GM18499 (cell line): ENCODE data around the gene ALS2.

Experiments used
- ATAC-seq: cut with Tn5 transposase; IDR thresholded peaks from one replicate; pipeline ENCODE4 v1.9.1; 2021; ENCODE audit warnings: moderate number of reproducible peaks; ENCODE audit not compliant: insufficient read depth, unreplicated experiment

ALS2 gene

DNA sequence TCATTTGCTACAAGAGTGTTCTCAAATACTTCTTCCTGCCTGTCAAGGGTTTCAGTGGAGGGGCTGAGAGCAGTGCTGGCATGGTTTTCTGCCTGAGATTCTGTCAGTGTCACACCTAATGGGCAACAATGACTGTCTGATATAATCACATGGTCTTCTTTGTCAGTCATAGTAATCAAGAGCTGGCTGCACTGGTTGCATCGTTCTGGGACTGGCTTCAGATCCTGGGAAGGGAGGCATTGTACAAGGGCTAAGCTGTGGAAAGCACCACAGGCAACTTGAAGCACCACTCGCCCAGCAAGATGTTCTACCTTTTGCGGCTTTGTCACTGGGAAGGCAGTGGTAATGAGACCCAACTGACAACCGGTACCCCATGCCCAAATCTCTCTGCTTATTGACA, 19.6 kb downstream of the ALS2 start:
- no peak for ATAC-seq

DNA sequence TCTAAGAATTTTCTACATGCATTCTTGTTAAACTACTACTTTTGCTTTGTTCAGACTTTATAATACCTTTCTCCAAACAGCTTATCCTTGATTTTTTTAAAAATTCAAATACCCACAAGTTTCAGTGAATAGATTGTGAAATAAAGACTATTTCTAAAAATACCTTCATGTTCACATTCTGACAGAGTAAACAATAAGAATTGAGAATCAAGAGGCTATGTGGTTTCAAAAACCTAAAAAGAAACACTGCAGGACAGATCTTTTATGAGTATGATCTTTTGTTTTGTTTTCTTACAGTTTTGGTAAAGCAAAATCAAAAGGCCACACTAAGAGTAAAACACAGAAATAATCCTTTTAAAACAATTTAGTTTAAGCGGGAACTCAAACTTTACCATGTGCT, 21.2 kb downstream of the ALS2 start:
- ATAC-seq = no peak

DNA sequence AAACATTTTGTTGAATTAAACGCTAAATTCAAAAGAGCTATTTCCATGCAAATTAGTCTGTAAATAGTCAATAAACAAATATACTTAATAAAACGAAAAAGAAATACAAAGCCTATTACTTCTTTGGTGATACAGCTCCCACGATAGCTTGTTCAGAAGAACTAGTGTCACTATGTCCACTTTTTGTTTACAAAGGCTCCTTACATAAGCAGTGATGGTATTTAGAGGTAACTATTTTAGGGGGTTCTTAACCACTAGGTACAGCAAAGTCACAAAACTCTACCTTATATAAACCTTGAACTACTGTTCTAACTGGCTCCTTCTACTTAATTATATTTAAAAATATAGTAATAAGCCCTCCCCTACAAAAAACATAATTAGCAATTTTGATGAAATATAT, 21.9 kb downstream of the ALS2 start:
- ATAC-seq = no peak

DNA sequence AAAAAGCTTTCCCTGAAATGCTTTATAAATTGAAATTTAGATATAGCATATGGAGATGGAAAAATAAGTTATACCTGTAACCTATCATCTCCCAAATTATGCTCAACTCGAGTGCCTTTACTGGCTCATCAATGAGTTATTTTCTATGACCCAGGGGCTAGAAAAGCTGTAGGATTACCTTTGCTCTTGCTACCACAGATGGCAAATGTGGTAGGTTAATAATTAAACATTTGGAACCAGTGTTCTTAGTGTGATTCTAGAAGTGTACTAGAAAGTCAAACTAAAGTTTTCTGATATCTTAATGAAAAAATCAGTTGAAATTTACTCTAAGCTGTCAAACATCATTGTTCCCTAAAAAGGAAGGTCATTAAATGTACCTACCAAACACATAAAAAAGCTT, 22.5 kb downstream of the ALS2 start:
- no peak for ATAC-seq

DNA sequence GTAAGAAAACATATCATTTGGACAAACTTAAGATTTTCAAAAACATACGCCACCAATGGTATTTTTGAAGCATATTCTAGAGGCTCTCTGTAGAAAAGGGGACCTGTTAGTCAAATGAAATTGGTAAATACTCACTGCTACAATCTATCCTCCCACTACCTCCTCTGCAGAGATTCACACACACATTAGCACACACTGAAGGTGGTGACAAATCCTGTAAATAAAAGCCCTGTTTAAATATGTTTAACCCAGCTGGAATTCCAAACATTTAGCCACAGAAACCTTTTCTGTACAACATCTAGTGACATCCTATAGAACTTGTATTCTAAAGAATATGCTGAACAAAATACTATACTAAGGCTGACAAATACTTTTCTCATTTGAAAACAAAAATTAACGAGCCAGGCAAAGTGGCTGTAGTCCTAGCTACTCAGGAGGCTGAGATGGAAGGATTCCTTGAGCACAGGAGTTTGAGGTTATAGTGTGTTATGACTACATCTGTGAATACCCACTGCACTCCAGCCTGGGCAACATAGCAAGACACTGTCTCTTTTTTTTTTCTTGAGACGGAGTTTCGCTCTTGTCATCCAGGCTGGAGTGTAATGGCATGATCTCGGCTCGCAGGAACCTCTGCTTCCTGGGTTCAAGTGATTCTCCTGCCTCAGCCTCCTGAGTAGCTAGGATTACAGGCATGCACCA, 25.9 kb downstream of the ALS2 start:
- ATAC-seq = no peak

DNA sequence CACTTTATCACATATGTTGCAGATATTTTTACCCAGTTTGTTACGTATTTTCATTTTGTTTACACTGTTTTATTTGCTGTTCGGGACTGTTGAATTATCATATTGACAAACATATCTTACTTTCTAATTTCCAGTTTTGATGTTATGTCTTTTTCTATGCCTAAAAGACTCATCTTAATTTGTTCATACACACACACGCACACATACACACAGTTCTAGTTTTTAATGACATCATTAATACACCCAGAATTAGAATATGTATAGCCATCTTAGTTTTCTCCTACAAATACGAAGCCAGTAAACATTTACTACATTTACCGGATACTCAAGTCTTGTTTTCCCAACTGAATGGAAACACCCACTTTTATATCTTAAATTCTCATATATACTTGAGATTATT, 29.2 kb downstream of the ALS2 start:
- no peak for ATAC-seq

DNA sequence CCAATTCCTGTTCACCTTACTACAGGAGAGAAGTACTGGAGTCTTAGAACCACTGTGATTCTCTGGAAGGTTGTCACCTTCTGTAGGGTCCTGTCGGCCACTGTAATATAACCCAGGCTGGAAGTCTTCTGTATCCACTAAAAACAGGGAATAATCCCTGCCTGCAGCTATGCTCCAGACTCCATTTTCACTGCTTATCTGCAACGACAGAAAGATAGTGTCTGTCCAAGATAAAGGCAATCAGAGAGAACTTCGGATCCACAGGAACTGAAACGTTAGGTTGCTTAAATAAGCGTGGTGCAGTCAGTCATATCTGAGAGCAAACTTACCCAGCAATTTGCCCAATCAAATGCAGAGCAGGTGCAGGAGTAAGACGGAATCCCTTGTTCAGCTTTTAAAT, 34.2 kb downstream of the ALS2 start:
- no peak for ATAC-seq

DNA sequence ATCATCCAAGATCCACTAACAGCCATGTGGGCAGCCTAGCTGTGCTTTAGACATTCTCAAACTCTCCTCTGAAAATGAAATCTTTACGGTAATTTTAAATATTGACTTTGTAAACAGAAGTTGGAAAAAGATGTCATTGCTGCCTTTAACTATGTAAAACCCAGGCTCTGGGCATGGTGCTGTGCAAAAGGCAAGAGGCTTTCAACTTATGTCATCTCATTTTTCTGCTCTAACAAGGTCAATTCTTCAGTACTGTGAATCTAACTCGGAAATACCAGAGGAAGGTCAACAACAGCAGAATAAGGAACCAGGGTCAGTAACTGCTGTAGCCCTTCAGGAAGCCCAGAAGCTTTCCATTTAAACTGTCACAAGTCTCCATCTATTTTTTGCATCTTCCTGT, 45.2 kb downstream of the ALS2 start:
- no peak for ATAC-seq

DNA sequence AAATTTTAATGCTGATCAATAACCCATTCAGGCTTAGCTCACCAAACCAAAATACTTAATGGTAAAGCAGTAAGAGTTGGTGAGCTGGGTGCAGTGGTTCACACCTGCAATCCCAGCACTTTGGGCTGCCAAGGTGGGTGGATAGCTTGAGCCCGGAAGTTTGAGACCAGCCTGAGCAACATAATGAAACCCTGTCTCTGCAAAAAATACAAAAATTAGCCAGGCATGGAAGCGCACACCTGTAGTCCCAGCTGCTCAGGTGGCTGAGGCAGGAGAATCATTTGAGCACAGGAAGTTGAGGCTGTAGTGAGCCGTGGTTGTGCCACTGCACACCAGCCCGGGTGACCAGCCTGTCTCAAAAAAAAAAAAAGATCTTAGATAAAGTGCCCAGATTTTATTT, 46.6 kb downstream of the ALS2 start:
- no peak for ATAC-seq

DNA sequence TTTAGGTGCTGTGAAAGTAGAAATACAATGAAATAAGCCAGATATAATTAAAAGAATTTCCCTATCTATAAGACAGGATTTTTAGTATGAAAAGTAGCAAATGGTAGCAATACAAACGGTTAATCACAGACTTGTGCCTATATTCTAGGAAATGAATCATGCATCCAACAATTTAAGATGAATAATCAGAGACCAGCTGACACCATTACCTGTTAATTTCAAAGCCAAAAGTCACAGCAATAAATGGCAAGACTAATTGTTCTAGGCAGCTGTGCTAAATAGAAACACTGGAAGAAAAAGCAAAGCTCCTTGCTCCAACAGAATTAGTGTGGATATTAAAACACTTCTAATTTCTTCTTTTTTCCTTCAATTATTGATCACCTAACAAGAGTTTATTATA, 47.2 kb downstream of the ALS2 start:
- no peak for ATAC-seq

DNA sequence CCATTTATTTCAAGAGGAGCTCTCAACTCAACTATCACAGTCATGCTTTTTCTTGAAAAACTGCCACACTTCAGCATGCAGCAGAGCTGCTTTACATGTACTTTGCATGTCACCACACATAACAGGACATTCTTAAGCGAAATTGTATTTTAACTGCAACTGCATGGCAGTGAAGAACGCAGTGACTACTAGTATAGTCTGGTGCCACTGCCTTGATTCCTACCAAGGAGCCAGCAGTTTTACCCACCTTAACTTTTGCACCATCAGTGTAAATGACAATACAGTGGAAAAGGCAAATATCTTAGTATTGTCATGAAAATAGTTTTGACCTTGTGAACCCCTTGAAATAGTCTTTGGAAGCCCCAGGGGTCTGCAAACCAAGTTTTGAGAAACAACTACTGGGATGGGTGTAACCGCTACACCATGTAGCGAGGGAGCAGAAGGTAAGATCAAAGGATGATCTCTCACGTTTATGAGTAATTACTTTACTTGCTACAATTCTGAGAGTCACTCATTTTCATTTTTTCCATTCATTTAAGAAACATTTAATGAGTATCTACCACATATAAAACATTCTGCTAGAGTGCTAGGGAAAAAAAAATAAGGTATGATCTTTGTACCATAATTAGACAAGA, 50.0 kb downstream of the ALS2 start:
- no peak for ATAC-seq

DNA sequence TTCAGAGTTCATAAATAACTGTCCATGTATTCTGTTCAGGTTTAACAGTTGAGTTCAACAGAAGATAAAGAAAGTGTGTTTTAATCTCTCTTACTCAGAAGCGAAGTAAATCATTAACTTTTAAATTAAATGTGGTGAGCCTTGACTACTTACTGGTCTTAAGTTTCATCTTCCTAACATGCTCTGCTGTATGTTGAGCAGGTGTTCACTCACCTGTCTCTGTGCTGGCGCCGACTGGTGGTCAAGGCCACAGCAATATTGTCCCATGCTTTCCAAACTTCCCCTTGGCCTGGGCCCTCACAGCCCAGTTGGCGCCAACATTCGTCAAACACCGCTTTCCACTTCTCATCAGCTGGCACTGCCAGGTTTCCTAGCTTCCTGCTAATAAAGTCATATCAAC, 65.3 kb downstream of the ALS2 start:
- no peak for ATAC-seq

DNA sequence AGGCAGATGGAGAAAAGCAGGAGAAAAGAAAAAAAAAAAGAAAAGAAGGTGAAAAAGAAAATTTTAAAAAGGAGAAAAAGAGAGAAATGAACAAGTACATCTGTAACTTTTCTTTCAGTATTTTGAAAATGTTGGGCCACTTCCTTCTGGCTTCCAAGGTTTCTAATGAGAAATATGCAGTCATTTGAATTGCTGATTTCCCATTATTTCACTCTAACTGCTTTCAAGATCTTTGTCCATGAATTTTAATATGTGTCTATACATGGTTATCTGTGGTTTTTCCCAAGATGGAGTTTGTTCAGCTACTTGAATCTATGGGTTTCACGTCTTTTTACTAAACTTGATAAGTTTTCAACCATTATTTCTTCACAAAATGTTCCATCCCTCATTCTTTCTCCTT, 68.0 kb downstream of the ALS2 start:
- no peak for ATAC-seq

DNA sequence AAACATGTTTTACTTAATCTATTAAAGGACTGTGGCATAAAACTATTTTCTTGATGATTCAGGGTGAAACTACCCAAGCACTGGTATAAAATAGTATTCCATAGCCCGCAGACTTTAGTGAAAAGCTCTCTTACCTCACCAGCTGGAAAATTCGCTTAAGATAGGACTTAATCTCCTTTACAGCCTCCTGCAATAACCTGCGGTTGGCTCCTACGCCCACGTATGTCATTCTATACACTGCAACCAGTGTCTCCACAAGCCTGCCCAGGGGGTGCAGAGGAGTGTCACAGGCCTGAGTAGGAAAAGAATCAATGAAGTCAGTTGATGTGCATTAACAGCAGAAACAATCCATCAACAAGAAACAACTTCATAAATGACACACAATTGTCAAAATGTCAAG, 71.0 kb downstream of the ALS2 start:
- ATAC-seq = no peak

DNA sequence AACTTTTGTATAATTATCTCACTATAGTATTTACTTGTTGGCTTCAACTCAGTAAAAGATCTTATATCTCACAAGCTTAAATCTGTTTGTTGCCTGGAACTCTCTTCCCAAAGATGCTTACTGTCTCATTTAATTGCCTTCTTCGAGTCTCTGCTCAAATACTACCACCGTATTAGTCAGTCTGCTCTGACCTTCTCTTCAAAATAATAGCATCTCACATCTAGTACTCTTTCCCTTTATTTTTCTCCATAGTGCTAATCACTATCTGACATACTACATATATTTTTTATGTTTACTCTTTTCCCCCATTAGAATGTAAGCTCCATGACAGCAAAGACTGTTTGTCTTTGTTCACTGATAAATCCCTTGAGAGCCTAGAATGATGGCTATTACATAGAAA, 71.7 kb downstream of the ALS2 start:
- no peak for ATAC-seq

DNA sequence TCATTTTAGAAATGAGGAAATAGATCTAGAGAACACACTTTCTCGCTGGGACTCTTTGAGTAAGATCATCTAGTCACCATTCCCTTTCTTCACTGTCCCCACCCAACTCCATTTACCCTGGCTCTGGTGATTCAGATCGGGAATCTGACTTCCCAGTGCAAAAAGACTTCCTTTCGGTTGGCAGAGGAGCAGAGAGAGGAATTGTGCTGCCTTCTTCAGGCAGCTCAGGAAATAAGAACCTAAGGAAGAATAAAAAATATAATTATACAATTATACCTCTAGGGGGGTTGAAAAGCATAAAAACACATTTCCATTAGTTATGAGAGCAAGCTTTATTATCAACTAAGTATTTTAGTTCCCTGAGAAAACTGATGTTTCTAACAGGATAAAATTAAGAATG, 73.0 kb downstream of the ALS2 start:
- no peak for ATAC-seq

DNA sequence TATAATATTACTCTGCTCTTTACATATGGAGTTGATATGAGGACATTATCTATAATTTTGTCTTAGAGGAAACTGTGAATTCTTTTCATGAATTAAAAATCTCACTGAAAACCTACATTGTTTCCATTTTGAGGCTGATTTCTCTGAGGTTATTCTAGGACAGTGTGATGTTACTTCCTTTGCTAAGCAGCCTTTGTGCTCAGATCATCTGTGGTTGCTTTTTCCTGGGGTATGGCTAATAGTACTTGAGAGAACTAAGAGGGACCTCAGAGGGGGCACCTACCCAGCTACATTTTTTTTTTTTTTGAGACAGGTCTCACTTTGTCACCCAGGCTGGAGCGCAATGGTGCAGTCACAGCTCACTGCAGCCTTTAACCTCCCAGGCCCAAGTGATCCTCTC, 73.6 kb downstream of the ALS2 start:
- ATAC-seq = no peak

DNA sequence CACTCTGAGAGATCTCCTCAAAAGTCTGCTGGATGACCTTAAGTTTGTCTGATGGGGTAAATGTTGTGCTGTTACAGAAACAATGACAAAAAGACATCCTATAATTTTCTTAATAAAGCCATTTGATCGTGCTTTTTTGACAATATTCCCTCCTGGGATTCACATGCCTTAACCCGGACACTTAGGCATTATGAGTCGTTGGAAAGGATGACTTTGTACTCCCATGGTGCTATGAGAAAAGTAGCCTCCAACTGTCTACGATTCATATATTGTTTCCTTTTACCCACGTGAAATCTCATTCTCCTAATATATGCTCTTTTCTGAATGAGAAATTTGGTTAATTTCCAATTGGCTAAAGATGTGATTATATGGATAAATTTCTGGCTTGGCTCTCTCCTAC, 76.2 kb downstream of the ALS2 start:
- no peak for ATAC-seq

DNA sequence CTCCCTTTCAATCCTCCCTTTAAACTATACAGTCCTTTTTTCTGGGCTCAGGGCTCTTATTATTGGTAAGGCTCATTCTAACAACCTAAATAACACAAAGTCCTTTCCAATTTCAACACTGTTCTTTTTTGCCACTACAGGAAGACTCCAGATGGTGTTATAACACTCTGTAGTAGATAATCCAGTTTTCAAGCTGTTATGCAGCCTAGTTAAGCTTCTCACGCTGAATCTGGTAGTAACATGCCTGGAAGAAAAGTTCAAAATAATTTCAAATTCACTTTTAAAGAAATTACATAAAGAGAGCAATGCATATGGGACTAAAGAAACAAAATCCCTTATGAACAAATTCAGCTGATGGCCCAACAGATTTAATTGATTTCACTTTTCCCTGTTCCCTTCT, 79.1 kb downstream of the ALS2 start:
- no peak for ATAC-seq

DNA sequence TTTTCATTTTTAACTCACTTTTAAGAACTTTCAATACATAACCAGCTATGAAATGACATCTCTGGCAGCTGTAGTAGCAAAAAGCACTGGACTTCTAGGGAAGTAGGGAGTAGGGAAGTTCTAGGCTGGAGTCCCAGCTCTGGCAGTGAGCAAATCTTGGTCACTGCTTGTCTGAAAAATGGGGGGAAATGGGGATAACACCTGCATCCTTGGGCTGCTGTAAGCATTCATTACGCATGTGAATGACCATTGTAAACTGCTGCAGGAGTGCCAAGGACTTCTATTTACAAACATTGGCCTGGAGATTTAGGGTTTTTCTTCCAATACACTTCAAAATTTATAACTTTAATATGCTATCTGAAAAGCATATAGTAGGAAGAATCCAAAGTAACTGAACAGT, 81.3 kb downstream of the ALS2 start:
- no peak for ATAC-seq

DNA sequence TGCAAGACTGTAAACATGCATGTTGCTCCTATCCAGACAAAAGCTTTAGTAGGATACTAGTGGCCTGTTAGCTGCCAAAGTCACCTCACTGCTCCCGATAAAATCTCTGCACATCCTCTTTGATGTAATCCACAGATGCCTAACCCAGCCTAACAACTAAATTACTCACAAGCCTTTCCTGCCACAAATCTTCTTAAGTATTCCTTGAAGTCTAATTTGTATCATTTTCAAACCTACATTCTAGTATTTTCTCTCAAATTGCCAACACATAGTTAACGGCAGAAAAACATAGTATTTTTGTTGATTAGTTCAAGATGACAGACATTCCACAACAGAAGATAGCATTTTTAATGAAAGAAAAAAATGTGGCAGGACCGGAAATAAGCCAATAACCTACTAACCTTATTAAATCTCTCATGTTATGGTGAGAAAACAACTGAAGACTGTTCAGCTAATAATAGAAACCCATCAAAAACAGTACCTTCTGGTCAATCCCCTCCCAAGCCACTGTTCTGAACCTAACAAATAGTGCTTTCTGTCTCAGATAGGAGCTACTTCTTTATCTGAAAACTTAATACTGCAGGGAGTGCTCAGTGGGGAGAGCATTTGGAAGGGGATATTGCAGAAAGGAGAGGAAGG, 82.0 kb downstream of the ALS2 start, which contains the start of gene MPP4:
Gene MPP4, minus strand, starts transcription at position 57 of the 639 bp plus-strand sequence. CDS start 4,690 bp downstream, outside the sequence.
- ATAC-seq = no peak

DNA sequence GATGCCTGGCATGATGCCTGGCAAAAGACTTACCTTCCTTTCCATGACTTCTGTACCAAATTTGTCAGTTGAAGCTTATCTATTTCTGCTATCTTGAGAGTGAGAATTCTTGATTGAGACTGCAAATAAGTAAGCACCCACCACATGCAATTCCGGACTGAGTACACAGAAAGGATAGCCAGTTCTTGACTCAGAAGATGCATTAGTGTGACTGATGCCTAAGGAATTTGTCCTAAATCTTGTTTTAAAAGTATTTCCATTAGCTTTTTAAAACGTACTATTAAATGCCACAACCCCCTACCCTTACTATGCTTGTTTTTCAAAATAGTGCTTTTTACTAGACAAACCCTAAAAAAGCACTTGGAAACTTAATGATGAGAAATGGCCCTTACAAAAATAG, 82.8 kb downstream of the ALS2 start:
- ATAC-seq = no peak
